GM12878 (cell line): ENCODE measurements around the gene RAD51B. TPM values are rescaled to one million over a fixed set of nuclear protein-coding genes. Genes with fewer than 3 reads are reported as not detected.

ENCODE experiments used
- ATAC-seq: fragments of 200-7000 bp; cut with Tn5 transposase; 3 replicates; pipeline ENCODE4 v1.9.1; 2020; ENCODE audit warnings: mild to moderate bottlenecking, moderate library complexity
- BruUV-seq: library from RNA; stranded (reverse); fragments of 400-500 nt; replicated peaks from 2 replicates; lab custom pipeline; 2021; lab: Mats Ljungman, UMichigan
- CTCF ChIA-PET: fragments of 300-600 bp; sonication (Branson Sonifier 250); formaldehyde crosslinking; extraction: SDS; loops from one replicate; lab custom pipeline; 2021; ENCODE audit warnings: inconsistent platforms; lab: Yijun Ruan, JAX
- POLR2A ChIA-PET: fragments of 350-600 bp; formaldehyde crosslinking; extraction: SDS; loops from one replicate; lab custom pipeline; 2021; ENCODE audit warnings: inconsistent platforms; lab: Charles Lee
- RAD21 ChIA-PET: fragments of 300-600 bp; sonication (Branson Sonifier 250); formaldehyde crosslinking; loops from one replicate; lab custom pipeline; 2023; ENCODE audit warnings: antibody characterized with exemption; ENCODE audit not compliant: unreplicated experiment; lab: Charles Lee
- SMC1A ChIA-PET: fragments of 300-600 bp; sonication (Branson Sonifier 250); formaldehyde crosslinking; loops from one replicate; lab custom pipeline; 2023; ENCODE audit not compliant: unreplicated experiment, uncharacterized antibody; lab: Charles Lee
- DNase-seq: peaks from one replicate; pipeline ENCODE4 v3.0.0-alpha.2; 2011; ENCODE audit warnings: low read depth, low spot score
- FAIRE-seq: peaks from 3 replicates; lab custom pipeline; 2011; peaks lifted over from hg19 to GRCh38; lab: Jason Lieb, UNC
- H2AFZ ChIP-seq: 2 replicates; pipeline ENCODE4 v1.6.0; 2011; ENCODE audit warnings: low read depth, low read length, control low read depth; ENCODE audit not compliant: control insufficient read depth
- H3K27ac ChIP-seq: 2 replicates; pipeline ENCODE4 v1.5.1; 2011; ENCODE audit warnings: control low read depth; ENCODE audit not compliant: control insufficient read depth, insufficient read depth
- H3K27me3 ChIP-seq, 2 experiments: replicated peaks in 1 of 2; 2 replicates each; pipeline versions ENCODE4 v1.6.0 to v1.6.1; 2011; ENCODE audit warnings: low read length in 1 of 2; ENCODE audit not compliant: control insufficient read depth in 2 of 2, insufficient read depth in 2 of 2
- H3K36me3 ChIP-seq, 2 experiments: 2 replicates each; pipeline ENCODE4 v1.5.1; 2011; ENCODE audit warnings: low read length in 1 of 2; ENCODE audit not compliant: control insufficient read depth in 2 of 2, insufficient read depth in 2 of 2
- H3K4me1 ChIP-seq: 2 replicates; pipeline ENCODE4 v1.6.1; 2011; ENCODE audit warnings: mild to moderate bottlenecking, low read length, moderate library complexity, mixed read lengths; ENCODE audit not compliant: control insufficient read depth, insufficient read depth
- H3K4me2 ChIP-seq: 2 replicates; pipeline ENCODE4 v1.6.0; 2011; ENCODE audit warnings: control low read depth; ENCODE audit not compliant: control insufficient read depth, insufficient read depth
- H3K4me3 ChIP-seq: fragments of 200-600 bp; sonication (generic); 2 replicates; pipeline ENCODE4 v1.5.1; 2016
- H3K79me2 ChIP-seq: 2 replicates; pipeline ENCODE4 v1.6.0; 2011; ENCODE audit warnings: low read length; ENCODE audit not compliant: control insufficient read depth, insufficient read depth
- H3K9ac ChIP-seq: 2 replicates; pipeline ENCODE4 v1.8.0; 2011; ENCODE audit warnings: low read length, control low read depth, mixed read lengths; ENCODE audit not compliant: control insufficient read depth, insufficient read depth
- H3K9me3 ChIP-seq: replicated peaks from 3 replicates; pipeline ENCODE4 v1.5.1; 2011; ENCODE audit warnings: mild to moderate bottlenecking, low read length; ENCODE audit not compliant: control insufficient read depth, insufficient read depth
- H4K20me1 ChIP-seq: 2 replicates; pipeline ENCODE4 v1.6.0; 2011; ENCODE audit not compliant: control insufficient read depth, insufficient read depth
- ETV6 ChIP-seq, 2 experiments: fragments of 450-650 bp in 1 of 2; IDR thresholded peaks in 1 of 2; conservative IDR thresholded peaks in 1 of 2; 2 replicates each; pipeline ENCODE4 v1.6.1; 2014; ENCODE audit warnings: antibody characterized with exemption in 1 of 2, borderline replicate concordance in 1 of 2, low read depth in 1 of 2, mild to moderate bottlenecking in 1 of 2, moderate library complexity in 1 of 2
- KLF5 ChIP-seq: fragments of 450-650 bp; IDR thresholded peaks from 2 replicates; pipeline ENCODE4 v1.6.1; 2014; ENCODE audit warnings: mild to moderate bottlenecking; ENCODE audit not compliant: partially characterized antibody
- MYC ChIP-seq: IDR thresholded peaks from 2 replicates; pipeline ENCODE4 v1.6.1; 2011; ENCODE audit warnings: mild to moderate bottlenecking, low read length, moderate library complexity, inconsistent platforms; ENCODE audit not compliant: insufficient read depth, insufficient replicate concordance, insufficient read length, severe bottlenecking
- NFYB ChIP-seq: IDR thresholded peaks from 2 replicates; pipeline ENCODE4 v1.6.1; 2011; ENCODE audit warnings: low read depth, mild to moderate bottlenecking, low read length, improper control_type of control experiment, moderate library complexity; ENCODE audit not compliant: insufficient read depth
- RAD21 ChIP-seq: IDR thresholded peaks from 2 replicates; pipeline ENCODE4 v1.6.1; 2011; ENCODE audit warnings: mild to moderate bottlenecking, low read depth, low read length, moderate library complexity; ENCODE audit not compliant: insufficient read depth
- RUNX3 ChIP-seq: IDR thresholded peaks from 2 replicates; pipeline ENCODE4 v1.6.1; 2012; ENCODE audit warnings: low read length, inconsistent platforms
- STAT1 ChIP-seq: fragments of 450-650 bp; conservative IDR thresholded peaks from 2 replicates; pipeline ENCODE4 v1.6.1; 2014; ENCODE audit warnings: antibody characterized with exemption, mild to moderate bottlenecking
- in situ Hi-C: fragments of 300-500 bp; cut with MboI; formaldehyde crosslinking; loops from 9 replicates; pipeline ENCODE4 v1.14.3; 2018; ENCODE audit warnings: mixed read lengths
- intact Hi-C: fragments of 100-400 bp; cut with micrococcal nuclease; formaldehyde crosslinking; loops from one replicate; pipeline ENCODE4 v1.14.2; 2022; ENCODE audit not compliant: unreplicated experiment
- polyA plus RNA-seq, 11 experiments: library from polyadenylated mRNA; depleted of rRNA in 4 of 11; unstranded in 6 of 11; stranded (reverse) in 5 of 11; fragments of >200 nt; fragmentation: Nextera tagmentation in 4 of 11; fragmentation: Illumina TruSeq in 1 of 11; extraction: Ambion mirVana in 4 of 11; extraction: Trizol in 1 of 11; gene quantifications; 1 replicate in 1 of 11; 2 replicates in 10 of 11; pipeline versions ENCODE4 v1.2.1 to v1.2.3, GENCODE V29; 2011 to 2016; ENCODE audit warnings: inconsistent platforms in 2 of 11, missing spikeins in 2 of 11, low read depth in 1 of 11
- total RNA-seq, 4 experiments: library from RNA; depleted of rRNA in 3 of 4; stranded (reverse); fragments of >200 nt in 3 of 4; fragmentation: Illumina TruSeq in 1 of 4; extraction: Trizol in 1 of 4; gene quantifications; 2 replicates each; pipeline versions ENCODE4 v1.2.1 to v1.2.3, GENCODE V29; 2013 to 2021
- TF ChIP-seq, protein P1 (sequence below): fragments of 450-650 bp; conservative IDR thresholded peaks from 2 replicates; pipeline ENCODE4 v1.6.1; 2017; ENCODE audit warnings: mild to moderate bottlenecking, moderate library complexity

RAD51B gene
- total and polyA plus RNA-seq, 10 of the 15 experiments (the other 5 are each of a cell fraction or from before 2014, with no cell fraction given): 9.8 to 26.8 (median 21.3) TPM

DNA sequence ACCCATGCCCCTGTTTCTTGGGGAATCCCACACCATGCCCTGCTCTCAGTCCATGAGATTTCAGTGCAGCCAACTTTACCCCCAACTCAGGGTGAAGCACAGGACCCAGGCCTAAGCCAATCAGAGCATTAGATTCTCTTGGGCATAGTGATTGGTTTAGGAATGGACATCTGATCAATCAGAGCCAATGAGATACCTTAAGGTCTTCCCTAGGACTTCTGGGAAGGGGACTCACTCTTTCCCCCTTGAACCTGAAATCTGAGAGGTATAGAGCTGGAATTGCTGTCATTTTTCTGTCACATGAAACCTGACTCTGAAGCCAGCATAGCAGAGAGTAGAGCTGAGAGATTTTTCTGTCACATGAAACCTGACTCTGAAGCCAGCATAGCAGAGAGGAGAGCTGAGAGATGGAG, 846.2 kb downstream of the RAD51B start:
- BruUV-seq: no TSS peak

More for the DNA sequence above, 846.2 kb downstream of the RAD51B start:
- RAD21 ChIA-PET: interaction anchor here (0.8 to 1.3 kb wide), 6 partner anchors 12 to 420 kb away, joined by 3 to 5 read pairs (median 3); no protein-coding TSS in a partner anchor
- SMC1A ChIA-PET: interaction anchor here (0.7 to 5.0 kb wide), 9 partner anchors 9 to 417 kb away, joined by 3 to 34 read pairs (median 3); no protein-coding TSS in a partner anchor
- no peaks in the 10 kb centered on the region for H3K9me3 ChIP-seq
- H3K4me2 ChIP-seq: no peak overlapping the region
- TF ChIP-seq, protein P1, sequence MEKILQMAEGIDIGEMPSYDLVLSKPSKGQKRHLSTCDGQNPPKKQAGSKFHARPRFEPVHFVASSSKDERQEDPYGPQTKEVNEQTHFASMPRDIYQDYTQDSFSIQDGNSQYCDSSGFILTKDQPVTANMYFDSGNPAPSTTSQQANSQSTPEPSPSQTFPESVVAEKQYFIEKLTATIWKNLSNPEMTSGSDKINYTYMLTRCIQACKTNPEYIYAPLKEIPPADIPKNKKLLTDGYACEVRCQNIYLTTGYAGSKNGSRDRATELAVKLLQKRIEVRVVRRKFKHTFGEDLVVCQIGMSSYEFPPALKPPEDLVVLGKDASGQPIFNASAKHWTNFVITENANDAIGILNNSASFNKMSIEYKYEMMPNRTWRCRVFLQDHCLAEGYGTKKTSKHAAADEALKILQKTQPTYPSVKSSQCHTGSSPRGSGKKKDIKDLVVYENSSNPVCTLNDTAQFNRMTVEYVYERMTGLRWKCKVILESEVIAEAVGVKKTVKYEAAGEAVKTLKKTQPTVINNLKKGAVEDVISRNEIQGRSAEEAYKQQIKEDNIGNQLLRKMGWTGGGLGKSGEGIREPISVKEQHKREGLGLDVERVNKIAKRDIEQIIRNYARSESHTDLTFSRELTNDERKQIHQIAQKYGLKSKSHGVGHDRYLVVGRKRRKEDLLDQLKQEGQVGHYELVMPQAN: no peak
- TF ChIP-seq KLF5 (no peak), RAD21 (no peak), STAT1 (no peak), MYC (no peak), ETV6 (conservative IDR thresholded peaks at IDR 0.05 in 1 of 2, IDR thresholded peaks at IDR 0.05 in 1 of 2; ENCODE audit: borderline replicate concordance in 1 of 2, low read depth in 1 of 2) (no peak), RUNX3 (no peak), NFYB (no peak)
- H3K4me3 ChIP-seq: no peak overlapping the region
- in situ Hi-C loops: no loop called here
- H3K9ac ChIP-seq: no peak overlapping the region
- H3K4me1 ChIP-seq: peaks cover 22% of the 10 kb centered on the region
- POLR2A ChIA-PET: interaction anchor here (1.1 kb wide), 1 partner anchor 12 kb away, joined by 3 read pairs; no protein-coding TSS in a partner anchor
- no peak overlapping the region for H2AFZ ChIP-seq
- DNase-seq (no peak), ATAC-seq (no peak), FAIRE-seq (peak; percentile 27)
- CTCF ChIA-PET: interaction anchor here (0.5 to 4.5 kb wide), 7 partner anchors 10 to 153 kb away, joined by 3 to 19 read pairs (median 3); no protein-coding TSS in a partner anchor
- H3K27ac ChIP-seq: no peak overlapping the region
- H3K36me3 ChIP-seq: no peaks in the 10 kb centered on the region
- H4K20me1 ChIP-seq: no peaks in the 10 kb centered on the region
- H3K27me3 ChIP-seq: no peaks in the 10 kb centered on the region
- intact Hi-C loops: loop anchor here (2.0 kb wide), 1 partner anchor 121 kb away; no protein-coding TSS in a partner anchor
- no peaks in the 10 kb centered on the region for H3K79me2 ChIP-seq
